Mammary epithelial cell (primary cell): Measurements from ENCODE around the gene IL17B.

Experiments used
- EZH2 ChIP-seq: IDR thresholded peaks from 2 replicates; pipeline ENCODE4 v1.6.1; 2012; ENCODE audit warnings: low read length, inconsistent platforms, borderline replicate concordance
- TF ChIP-seq, protein P1 (sequence below), 2 donors: IDR thresholded peaks in 1 of 2; conservative IDR thresholded peaks in 1 of 2; 2 replicates each; pipeline ENCODE4 v1.5.1; 2011 to 2012; ENCODE audit warnings: inconsistent platforms in 2 of 2, low read length in 2 of 2, mild to moderate bottlenecking in 2 of 2, control low read depth in 1 of 2, low read depth in 1 of 2; ENCODE audit not compliant: insufficient read depth in 1 of 2; ENCODE audit errors: extremely low read depth in 1 of 2

DNA sequence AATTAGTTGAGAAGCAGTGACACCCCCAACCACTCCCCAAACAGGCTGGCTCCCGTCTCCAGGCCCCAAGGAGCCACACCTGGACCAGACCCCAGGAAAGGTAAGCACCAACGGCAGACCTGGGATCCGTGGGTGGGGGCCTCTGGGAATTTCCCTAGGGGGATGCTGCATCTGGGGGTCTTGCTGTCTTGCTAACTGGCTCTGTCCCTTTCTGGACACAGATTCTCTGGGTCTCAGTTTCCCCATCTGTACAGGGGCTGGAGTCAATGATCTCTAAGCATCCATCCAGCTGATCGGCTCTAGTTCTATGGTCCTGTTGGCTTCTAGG lies 27.9 kb upstream of the IL17B start:
- TF ChIP-seq, protein P1, sequence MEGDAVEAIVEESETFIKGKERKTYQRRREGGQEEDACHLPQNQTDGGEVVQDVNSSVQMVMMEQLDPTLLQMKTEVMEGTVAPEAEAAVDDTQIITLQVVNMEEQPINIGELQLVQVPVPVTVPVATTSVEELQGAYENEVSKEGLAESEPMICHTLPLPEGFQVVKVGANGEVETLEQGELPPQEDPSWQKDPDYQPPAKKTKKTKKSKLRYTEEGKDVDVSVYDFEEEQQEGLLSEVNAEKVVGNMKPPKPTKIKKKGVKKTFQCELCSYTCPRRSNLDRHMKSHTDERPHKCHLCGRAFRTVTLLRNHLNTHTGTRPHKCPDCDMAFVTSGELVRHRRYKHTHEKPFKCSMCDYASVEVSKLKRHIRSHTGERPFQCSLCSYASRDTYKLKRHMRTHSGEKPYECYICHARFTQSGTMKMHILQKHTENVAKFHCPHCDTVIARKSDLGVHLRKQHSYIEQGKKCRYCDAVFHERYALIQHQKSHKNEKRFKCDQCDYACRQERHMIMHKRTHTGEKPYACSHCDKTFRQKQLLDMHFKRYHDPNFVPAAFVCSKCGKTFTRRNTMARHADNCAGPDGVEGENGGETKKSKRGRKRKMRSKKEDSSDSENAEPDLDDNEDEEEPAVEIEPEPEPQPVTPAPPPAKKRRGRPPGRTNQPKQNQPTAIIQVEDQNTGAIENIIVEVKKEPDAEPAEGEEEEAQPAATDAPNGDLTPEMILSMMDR (conservative IDR thresholded peaks at IDR 0.05 in 1 of 2, IDR thresholded peaks at IDR 0.05 in 1 of 2; ENCODE audit: extremely low read depth in 1 of 2, insufficient read depth in 1 of 2, low read depth in 1 of 2, low read length in 2 of 2) = no peak
- TF ChIP-seq EZH2 = no peak
